Measurements from ENCODE around the gene FLT4.

DNA sequence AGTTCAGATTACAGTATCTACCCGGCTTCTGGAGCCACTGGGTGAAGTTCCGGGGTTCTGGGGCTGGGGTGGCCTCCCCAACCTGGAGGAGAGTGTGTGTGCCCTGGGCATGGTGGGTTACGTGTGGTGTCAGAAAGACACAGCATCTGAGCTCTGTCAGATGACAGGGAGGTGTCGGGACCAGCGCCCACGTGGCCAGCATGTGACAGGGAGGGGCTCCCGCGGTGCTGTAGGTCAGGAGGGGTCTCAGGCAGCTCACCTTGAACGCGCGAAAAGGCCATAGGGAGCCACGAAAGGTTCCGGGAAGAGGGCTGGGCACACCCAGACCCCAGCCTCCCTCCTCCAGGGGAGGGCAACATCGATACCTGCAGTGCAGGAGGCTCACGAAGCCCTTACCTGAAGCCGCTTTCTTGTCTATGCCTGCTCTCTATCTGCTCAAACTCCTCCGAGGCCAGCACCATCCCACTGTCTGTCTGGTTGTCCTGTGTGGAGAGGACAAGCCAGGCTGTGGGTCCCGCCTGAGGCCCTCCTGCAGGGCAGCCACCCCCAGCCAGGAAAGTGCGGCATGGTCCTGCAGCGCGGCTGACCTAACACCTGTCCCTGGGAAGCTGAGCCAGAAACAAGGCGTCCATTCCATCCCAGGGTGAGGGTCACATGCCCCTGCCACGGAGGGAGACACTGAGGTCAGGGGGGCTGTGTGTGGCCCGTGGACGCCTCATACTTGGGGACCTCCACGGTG is 40.7 kb downstream of the FLT4 start:
- TF ChIP-seq CTCF (IDR thresholded peaks at IDR 0.05) (no peak), POLR2A (IDR thresholded peaks at IDR 0.05) (no peak)
